EL (cell line): Measurements from ENCODE around the gene IQSEC3.

Experiments used
- DNase-seq: peaks from one replicate; pipeline ENCODE4 v3.0.0-alpha.2; 2016

IQSEC3 gene

GRCh38 chr12:144650-145284 is 78.2 kb downstream of the IQSEC3 start:
- no peak for DNase-seq

GRCh38 chr12:145369-145960 is 78.9 kb downstream of the IQSEC3 start:
- DNase-seq: no peak

GRCh38 chr12:147242-147641 is 80.7 kb downstream of the IQSEC3 start:
- DNase-seq: no peak

DNA sequence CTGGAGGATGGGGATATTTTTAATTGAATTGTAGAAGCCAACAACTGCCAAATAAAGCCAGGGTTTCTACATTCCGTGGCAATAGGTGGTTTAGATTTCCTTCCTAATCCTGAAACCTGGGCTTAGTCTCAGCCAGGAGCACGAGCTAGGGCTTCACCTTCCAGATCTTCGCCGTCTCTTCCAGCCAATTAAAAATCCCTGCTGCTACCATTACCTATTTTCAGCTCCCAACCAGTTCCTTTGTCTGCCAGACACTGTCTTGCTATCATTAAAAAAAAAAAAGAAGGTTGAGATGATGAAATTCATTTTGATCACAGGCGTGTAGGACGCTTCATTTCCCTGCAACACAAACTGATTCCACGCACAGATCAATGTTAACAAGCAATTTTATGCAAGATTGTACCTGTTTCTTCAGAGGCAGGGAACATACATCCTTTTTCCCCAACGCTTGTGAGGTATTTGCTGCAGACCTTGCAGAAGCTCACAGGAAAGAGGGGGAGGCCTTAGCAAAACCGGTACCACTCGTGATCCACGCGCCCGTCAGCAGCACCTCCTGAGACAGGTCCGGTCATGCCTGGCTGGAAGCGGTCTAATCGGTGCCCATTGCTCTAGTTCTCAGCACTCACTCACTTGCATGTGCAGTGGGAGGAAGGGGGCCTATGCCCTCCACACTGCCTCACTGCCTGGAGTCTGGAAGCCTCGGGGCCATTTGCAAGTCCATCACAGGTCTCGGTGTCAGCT is 82.3 kb downstream of the IQSEC3 start:
- DNase-seq: no peak

GRCh38 chr12:151579-151978 is 85.0 kb downstream of the IQSEC3 start:
- DNase-seq: no peak

GRCh38 chr12:152440-152839 is 85.9 kb downstream of the IQSEC3 start:
- no peak for DNase-seq

GRCh38 chr12:153080-153746 is 86.6 kb downstream of the IQSEC3 start:
- DNase-seq: peak; percentile 57

GRCh38 chr12:154058-154457 is 87.5 kb downstream of the IQSEC3 start:
- no peak for DNase-seq

DNA sequence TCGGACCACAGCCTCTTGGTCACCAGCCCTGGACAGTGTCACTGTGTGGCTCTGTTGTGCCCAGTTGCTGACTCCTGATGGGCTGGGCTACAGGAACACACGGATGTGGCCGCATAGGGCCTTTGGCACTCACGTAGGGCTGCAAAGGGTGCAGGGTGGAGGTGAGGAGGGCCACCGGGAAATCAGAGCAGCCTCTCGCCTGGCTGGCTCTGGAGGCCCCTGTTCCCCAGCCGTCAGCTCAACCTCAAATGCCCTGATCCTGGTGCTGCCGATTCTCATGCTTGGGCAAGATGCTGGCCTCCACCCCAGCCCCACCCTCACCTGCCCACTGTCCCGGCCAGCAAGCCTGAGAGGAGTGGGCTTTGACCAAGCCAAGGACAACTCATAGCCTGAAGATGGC is 88.4 kb downstream of the IQSEC3 start:
- no peak for DNase-seq

- DNase-seq: no peak
Measured at GRCh38 chr12:155646-156045, 89.1 kb downstream of the IQSEC3 start.

DNA sequence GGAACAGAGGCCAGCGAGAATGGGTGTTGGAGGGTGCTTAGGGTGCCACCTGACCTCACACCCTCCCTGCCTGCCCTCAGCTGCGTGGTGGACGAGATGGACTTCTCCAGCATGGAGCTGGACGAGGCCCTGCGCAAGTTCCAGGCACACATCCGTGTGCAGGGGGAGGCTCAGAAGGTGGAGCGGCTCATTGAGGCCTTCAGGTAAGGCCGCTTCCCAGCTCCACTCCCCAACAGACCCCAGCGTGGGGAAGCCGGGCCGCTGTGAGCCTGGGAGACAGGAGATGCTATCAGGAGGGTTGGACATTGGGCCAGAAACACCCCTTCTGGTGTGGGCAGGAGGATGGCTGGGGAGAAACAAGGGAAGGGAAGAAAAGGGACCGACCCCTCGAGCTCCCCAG is 90.4 kb downstream of the IQSEC3 start:
- DNase-seq: no peak

GRCh38 chr12:157644-158043 is 91.1 kb downstream of the IQSEC3 start:
- no peak for DNase-seq

- DNase-seq: no peak
Measured at GRCh38 chr12:159156-159782, 92.7 kb downstream of the IQSEC3 start.

DNA sequence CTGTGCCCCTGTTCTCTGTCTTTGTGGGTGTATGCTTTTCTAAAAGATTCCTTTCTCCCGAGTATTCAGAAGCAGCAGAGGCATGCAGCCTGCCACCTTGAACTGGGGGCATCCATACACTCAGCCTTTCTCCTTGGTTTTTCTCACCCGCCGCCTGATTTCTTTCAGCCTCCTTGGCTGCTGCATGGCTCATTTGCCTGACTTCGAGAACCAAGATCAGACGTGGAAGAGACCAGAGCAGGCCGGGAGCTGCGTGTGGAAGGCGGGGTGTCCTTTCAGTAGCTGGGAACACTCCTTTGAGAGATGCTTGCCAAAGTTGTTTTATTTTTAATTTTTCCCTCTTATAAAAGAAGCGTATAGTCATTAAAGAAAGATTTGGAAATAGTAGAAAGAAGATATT is 94.3 kb downstream of the IQSEC3 start:
- DNase-seq: no peak

- no peak for DNase-seq
Measured at GRCh38 chr12:161823-162222, 95.3 kb downstream of the IQSEC3 start.

- peak; percentile 24 for DNase-seq
Measured at GRCh38 chr12:162467-163307, 96.1 kb downstream of the IQSEC3 start.

DNA sequence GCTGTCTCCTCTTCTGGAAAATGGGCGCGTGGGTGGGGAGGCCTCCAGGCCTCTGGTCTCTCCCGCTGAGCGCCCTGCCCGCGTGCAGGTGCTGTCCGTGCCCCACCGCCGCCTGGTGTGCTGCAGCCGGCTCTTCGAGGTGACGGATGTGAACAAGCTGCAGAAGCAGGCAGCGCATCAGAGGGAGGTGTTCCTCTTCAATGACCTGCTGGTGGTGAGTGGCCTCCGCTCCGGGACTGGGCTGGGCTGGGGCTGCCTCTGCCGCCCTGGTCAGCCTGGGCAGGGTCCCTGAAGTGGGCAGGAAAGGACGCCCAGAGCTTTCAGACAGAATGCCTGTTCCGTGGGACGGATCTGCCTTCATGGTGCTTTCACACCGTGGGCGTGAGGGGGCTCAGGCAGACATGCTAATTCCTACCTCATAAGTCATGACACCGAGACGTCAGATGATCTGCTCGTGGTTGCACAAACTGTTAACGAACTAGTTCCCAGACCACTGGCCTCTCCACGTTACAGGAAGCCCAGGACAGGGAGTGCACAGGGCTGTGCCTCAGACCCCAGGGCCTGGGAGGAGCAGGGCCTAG is 96.9 kb downstream of the IQSEC3 start:
- no peak for DNase-seq

DNA sequence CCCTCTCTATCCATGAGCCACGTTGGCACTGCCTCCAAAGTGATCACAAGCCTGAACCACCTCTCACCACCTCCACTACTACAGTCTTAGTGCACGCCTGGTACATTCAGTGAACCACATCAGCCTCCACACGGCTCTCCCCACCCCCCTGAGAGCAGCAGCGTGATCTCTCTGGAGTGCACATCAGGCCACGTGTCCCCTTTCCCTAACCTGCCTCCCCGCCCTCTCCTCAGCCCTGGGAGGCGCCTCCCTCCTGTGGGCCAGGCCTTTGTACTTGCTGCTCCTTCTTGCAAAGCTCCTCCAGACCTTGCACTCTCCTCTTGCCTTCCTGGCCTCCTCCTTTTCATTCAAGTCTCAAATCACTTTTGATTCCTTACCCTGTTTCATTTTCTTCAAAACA is 97.6 kb downstream of the IQSEC3 start:
- DNase-seq: no peak

- no peak for DNase-seq
Measured at GRCh38 chr12:165862-166368, 99.3 kb downstream of the IQSEC3 start.

DNA sequence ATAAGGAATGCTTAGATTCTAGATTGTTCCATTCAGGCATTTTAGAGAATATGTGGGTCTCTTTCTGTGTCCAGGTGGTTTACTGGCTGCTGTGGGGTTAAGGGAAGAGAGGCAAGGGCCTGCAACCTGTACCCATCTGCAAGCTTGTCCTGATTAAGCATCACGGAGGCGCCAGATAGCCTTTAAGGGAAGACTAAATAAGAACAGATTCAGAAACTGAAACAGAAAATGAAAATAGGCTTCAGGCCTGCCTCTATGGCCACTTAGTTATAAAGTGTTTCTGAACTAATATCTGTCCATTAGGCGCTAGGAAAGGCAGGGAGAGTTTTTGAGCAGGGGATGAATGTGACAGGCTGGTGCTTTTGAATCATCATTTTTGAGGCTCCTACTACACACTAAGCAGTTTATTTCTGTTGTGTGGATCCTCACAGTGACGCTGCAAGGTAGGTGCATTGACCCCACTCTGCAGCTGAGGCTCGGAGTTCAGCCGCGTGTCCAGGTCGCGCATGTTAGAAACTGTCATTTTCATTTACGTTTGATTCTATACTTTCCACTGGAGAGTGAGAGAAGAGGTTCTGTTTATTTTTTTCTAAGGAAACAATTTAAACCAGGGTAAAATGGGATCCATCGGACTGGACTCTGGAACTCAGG is 100.0 kb downstream of the IQSEC3 start:
- DNase-seq: no peak

DNA sequence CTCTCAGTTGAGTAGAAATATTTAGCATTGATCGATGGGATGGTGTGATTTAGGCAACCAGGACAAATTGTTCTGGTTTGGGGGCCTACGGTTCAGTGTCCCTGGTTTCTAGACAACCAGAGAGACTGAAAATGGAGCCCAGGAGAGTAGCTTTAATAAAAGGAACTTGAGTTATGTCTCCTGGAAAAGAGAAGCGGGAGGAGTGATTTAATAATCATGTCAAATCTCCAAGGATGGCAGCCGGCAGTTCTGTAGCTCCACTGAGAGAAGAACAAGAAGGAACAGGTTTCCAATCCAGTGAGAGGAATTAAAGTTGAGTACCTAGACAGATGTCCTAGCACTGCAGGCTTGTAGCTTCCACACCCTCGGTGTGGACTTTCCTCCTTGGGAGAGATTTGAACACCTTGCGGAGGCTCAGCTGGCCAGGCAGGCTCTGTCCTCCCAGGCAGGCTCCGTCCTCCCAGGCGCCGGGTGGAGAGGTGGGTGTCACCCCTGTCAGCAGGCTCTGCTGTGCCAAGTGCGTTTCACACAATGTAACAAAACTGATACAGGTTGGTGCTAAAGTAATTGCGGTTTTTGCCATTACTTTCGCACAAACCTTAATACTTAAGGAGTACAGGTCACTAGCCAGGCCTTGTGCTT is 101.5 kb downstream of the IQSEC3 start:
- no peak for DNase-seq
